Measurements from ENCODE around the gene FASN.

FASN gene

GRCh38 chr17:82117139-82118090 is 19.4 kb upstream of the FASN start:
- no peak for DNase-seq (ENCODE audit: low spot score)

GRCh38 chr17:82116246-82116645 is 18.2 kb upstream of the FASN start:
- no peak for DNase-seq (ENCODE audit: low spot score)

GRCh38 chr17:82114872-82115271 is 16.8 kb upstream of the FASN start:
- DNase-seq (ENCODE audit: low spot score): no peak

- no peak for DNase-seq (ENCODE audit: low spot score)
Measured at GRCh38 chr17:82114447-82114846, 16.4 kb upstream of the FASN start.

GRCh38 chr17:82113941-82114340 is 15.9 kb upstream of the FASN start:
- no peak for DNase-seq (ENCODE audit: low spot score)

- no peak for DNase-seq (ENCODE audit: low spot score)
Measured at GRCh38 chr17:82113422-82113821, 15.4 kb upstream of the FASN start.

GRCh38 chr17:82112914-82113311 is 14.9 kb upstream of the FASN start:
- DNase-seq (ENCODE audit: low spot score): no peak

- DNase-seq (ENCODE audit: low spot score): no peak
Measured at GRCh38 chr17:82112181-82112913, 14.3 kb upstream of the FASN start.

GRCh38 chr17:82110298-82110697 is 12.3 kb upstream of the FASN start:
- peak; percentile 88 for DNase-seq (ENCODE audit: low spot score)

- DNase-seq (ENCODE audit: low spot score): no peak
Measured at GRCh38 chr17:82108961-82109475, 11.0 kb upstream of the FASN start.

- no peak for DNase-seq (ENCODE audit: low spot score)
Measured at GRCh38 chr17:82108496-82108945, 10.5 kb upstream of the FASN start.

GRCh38 chr17:82108038-82108437 is 10.0 kb upstream of the FASN start:
- DNase-seq (ENCODE audit: low spot score): no peak

GRCh38 chr17:82107341-82107860 is 9.4 kb upstream of the FASN start:
- DNase-seq (ENCODE audit: low spot score): no peak

GRCh38 chr17:82106688-82107305 is 8.8 kb upstream of the FASN start:
- no peak for DNase-seq (ENCODE audit: low spot score)

GRCh38 chr17:82105882-82106687 is 8.0 kb upstream of the FASN start:
- DNase-seq (ENCODE audit: low spot score): peak; percentile 79

- no peak for DNase-seq (ENCODE audit: low spot score)
Measured at GRCh38 chr17:82105417-82105881, 7.4 kb upstream of the FASN start.

- DNase-seq (ENCODE audit: low spot score): no peak
Measured at GRCh38 chr17:82104797-82105416, 6.9 kb upstream of the FASN start.

GRCh38 chr17:82103553-82104451 is 5.8 kb upstream of the FASN start:
- DNase-seq (ENCODE audit: low spot score): peak; percentile 43
